Hepatocyte (in vitro differentiated cells): ENCODE measurements around the gene ANO2.

Experiments
- EZH2 ChIP-seq: fragments of 200-600 bp; sonication (generic); IDR thresholded peaks from 2 replicates; pipeline ENCODE4 v1.6.1; 2016; ENCODE audit warnings: antibody characterized with exemption, mild to moderate bottlenecking, borderline replicate concordance
- EZH2phosphoT487 ChIP-seq: fragments of 200-600 bp; sonication (generic); IDR thresholded peaks from one replicate; pipeline ENCODE4 v1.6.1; 2018; ENCODE audit warnings: antibody characterized with exemption, mild to moderate bottlenecking, low read depth, moderate library complexity; ENCODE audit not compliant: unreplicated experiment, severe bottlenecking
- TF ChIP-seq, protein P1 (sequence below): fragments of 200-600 bp; sonication (generic); IDR thresholded peaks from 2 replicates; pipeline ENCODE4 v1.5.1; 2016; ENCODE audit warnings: antibody characterized with exemption, mild to moderate bottlenecking; ENCODE audit not compliant: poor library complexity

DNA sequence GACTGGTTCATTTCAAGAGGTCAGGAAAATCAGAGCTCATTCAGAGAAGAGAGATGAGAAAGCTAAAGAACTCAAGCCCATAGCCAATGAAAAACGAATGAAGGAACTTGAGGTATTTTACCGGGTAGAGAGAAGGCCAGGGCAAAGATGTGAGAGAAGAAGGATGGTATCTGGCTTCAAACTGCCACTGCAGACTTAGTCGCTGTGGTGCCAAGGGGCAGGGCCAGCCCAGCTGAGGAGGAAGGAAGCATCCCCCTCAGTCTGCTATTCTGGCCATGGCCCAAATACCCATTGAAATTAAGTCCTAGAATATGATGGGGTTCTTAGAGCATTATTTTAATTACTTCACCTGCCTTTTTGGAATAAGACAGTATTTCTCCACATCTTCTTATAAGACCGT, 69.2 kb downstream of the ANO2 start:
- TF ChIP-seq EZH2 (no peak), EZH2phosphoT487 (no peak)
- TF ChIP-seq, protein P1, sequence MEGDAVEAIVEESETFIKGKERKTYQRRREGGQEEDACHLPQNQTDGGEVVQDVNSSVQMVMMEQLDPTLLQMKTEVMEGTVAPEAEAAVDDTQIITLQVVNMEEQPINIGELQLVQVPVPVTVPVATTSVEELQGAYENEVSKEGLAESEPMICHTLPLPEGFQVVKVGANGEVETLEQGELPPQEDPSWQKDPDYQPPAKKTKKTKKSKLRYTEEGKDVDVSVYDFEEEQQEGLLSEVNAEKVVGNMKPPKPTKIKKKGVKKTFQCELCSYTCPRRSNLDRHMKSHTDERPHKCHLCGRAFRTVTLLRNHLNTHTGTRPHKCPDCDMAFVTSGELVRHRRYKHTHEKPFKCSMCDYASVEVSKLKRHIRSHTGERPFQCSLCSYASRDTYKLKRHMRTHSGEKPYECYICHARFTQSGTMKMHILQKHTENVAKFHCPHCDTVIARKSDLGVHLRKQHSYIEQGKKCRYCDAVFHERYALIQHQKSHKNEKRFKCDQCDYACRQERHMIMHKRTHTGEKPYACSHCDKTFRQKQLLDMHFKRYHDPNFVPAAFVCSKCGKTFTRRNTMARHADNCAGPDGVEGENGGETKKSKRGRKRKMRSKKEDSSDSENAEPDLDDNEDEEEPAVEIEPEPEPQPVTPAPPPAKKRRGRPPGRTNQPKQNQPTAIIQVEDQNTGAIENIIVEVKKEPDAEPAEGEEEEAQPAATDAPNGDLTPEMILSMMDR = no peak
